ENCODE measurements around the gene POU2AF3. TPM values are rescaled to one million over a fixed set of nuclear protein-coding genes. Genes with fewer than 3 reads are reported as not detected.
A peak's percentile ranks its signal among the peaks of the same experiment; 100 is the strongest.

Gene POU2AF3
- total RNA-seq, 1 experiment from 2014 or later: 3.4 TPM

DNA sequence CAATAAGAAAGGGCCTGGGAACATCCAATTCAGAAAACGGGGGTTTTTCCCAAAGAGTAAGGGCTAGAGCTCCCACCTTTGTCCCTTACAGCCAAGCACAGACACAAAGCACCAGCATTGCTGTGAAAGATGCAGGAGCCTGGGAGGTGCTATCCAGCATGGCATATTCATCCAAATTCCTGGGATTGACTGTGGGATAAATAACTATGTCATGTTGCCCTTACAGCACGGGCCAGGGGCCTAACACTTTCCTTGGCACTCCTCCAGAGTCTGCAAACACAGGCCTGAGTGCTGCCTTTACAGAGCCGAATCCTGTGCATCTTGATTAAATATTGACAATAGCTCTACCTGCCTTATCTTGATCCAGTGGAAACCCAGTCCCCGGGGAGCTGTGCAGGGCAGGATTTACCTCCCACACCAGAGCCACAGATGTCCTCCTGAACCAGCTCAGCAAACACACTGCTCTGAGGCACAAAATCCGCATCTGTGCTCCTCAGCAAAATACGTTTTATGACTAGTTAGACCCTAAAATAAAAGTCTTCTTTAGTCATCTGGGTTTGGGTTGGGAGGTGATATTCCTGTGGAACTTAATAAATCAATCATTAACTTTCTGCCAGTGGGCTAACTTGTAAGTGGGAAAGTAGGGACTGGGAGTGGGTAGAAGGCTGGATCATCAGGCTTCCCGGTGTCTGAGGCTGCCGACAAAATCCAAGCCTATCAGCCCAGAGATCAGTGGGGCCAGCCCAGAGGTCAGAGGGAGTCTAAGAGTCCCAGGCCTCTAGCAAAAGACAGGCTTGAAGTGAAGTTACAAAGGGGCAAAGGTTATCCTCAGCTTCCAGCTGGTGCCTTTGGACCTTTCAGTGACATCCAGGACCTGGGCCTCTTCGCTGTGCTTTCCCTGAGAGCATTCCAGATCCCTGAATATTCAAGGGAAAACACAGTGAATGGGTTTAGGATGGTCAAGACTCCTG, 36.5 kb downstream of the POU2AF3 start:
- no peak overlapping the region for H3K4me3 Mint-ChIP-seq (ENCODE audit: low read depth, unreplicated experiment)
- peak; percentile 51 for DNase-seq

DNA sequence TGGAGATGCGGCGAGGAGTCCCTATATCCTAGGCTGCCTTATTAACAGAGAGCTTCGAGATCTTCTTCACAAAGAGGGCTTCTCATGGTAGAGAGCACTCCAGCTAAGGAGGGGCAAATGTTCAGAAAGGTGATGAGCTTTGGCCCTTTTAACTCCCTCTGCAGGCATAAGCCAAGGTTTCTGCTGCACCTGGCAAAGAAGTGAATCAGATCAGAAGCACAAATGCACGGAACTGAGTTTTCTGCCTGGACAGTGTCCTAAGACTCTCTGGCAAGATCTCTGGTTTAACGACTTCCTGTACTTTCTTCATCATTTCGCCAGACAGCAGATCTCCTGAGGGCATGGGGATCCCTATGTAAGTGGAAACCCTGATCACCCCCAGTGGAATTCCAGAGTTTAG, 37.2 kb downstream of the POU2AF3 start:
- BruUV-seq (replicated peaks): no TSS peak
- Mint-ChIP-seq H3K4me1 (ENCODE audit: low read depth, unreplicated experiment) (peaks cover 22% of the 10 kb centered on the region), H3K27ac (ENCODE audit: unreplicated experiment) (no peak overlapping the region), H3K36me3 (ENCODE audit: insufficient read depth, unreplicated experiment) (no peaks in the 10 kb centered on the region), H3K27me3 (ENCODE audit: unreplicated experiment) (no peaks in the 10 kb centered on the region), H3K9me3 (ENCODE audit: low read depth, unreplicated experiment) (peaks cover 4% of the 10 kb centered on the region), H3K4me3 (ENCODE audit: low read depth, unreplicated experiment) (no peak overlapping the region)
- intact Hi-C loops (cut with micrococcal nuclease; ENCODE audit: unreplicated experiment): no loop called here
- no peak for DNase-seq
- CTCF ChIA-PET: no interaction called here
- TF ChIP-seq, protein P1, sequence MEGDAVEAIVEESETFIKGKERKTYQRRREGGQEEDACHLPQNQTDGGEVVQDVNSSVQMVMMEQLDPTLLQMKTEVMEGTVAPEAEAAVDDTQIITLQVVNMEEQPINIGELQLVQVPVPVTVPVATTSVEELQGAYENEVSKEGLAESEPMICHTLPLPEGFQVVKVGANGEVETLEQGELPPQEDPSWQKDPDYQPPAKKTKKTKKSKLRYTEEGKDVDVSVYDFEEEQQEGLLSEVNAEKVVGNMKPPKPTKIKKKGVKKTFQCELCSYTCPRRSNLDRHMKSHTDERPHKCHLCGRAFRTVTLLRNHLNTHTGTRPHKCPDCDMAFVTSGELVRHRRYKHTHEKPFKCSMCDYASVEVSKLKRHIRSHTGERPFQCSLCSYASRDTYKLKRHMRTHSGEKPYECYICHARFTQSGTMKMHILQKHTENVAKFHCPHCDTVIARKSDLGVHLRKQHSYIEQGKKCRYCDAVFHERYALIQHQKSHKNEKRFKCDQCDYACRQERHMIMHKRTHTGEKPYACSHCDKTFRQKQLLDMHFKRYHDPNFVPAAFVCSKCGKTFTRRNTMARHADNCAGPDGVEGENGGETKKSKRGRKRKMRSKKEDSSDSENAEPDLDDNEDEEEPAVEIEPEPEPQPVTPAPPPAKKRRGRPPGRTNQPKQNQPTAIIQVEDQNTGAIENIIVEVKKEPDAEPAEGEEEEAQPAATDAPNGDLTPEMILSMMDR (IDR thresholded peaks at IDR 0.05; ENCODE audit: unreplicated experiment): no peak

More for the DNA sequence above, 36.5 kb downstream of the POU2AF3 start:
- intact Hi-C loops (cut with micrococcal nuclease; ENCODE audit: unreplicated experiment): no loop called here
- no peaks in the 10 kb centered on the region for H3K27me3 Mint-ChIP-seq (ENCODE audit: unreplicated experiment)
- CTCF ChIA-PET: no interaction called here
- BruUV-seq (replicated peaks): no TSS peak
- no peaks in the 10 kb centered on the region for H3K36me3 Mint-ChIP-seq (ENCODE audit: insufficient read depth, unreplicated experiment)
- peaks cover 22% of the 10 kb centered on the region for H3K4me1 Mint-ChIP-seq (ENCODE audit: low read depth, unreplicated experiment)
- TF ChIP-seq, protein P1 (IDR thresholded peaks at IDR 0.05; ENCODE audit: unreplicated experiment): no peak
- H3K9me3 Mint-ChIP-seq (ENCODE audit: low read depth, unreplicated experiment): peaks cover 4% of the 10 kb centered on the region
- H3K27ac Mint-ChIP-seq (ENCODE audit: unreplicated experiment): no peak overlapping the region

DNA sequence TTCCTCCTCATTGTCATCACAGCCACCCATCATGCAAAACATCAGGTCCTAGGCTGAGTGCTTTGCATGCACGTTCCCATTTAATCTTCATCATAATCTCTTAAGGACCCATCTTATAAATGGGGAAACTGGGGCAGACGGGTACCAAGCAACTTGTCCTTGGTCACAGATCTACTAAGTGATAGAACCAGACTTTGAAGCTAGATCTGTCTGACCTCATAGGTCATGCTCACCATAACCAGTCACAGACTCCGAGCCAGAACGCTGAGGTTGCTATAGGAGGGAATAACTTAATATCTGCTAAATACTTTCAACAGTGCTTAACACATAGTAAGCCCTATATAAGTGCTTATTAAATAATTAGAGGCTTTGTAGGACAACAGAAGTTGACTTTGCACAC, 37.7 kb downstream of the POU2AF3 start:
- intact Hi-C loops (cut with micrococcal nuclease; ENCODE audit: unreplicated experiment): no loop called here
- TF ChIP-seq, protein P1 (IDR thresholded peaks at IDR 0.05; ENCODE audit: unreplicated experiment): no peak
- H3K9me3 Mint-ChIP-seq (ENCODE audit: low read depth, unreplicated experiment): peaks cover 4% of the 10 kb centered on the region
- CTCF ChIA-PET: no interaction called here
- H3K27me3 Mint-ChIP-seq (ENCODE audit: unreplicated experiment): no peaks in the 10 kb centered on the region
- no peak overlapping the region for H3K27ac Mint-ChIP-seq (ENCODE audit: unreplicated experiment)
- no peaks in the 10 kb centered on the region for H3K36me3 Mint-ChIP-seq (ENCODE audit: insufficient read depth, unreplicated experiment)
- no peak for DNase-seq
- H3K4me1 Mint-ChIP-seq (ENCODE audit: low read depth, unreplicated experiment): peaks cover 22% of the 10 kb centered on the region
- no peak overlapping the region for H3K4me3 Mint-ChIP-seq (ENCODE audit: low read depth, unreplicated experiment)
- no TSS peak for BruUV-seq (replicated peaks)

DNA sequence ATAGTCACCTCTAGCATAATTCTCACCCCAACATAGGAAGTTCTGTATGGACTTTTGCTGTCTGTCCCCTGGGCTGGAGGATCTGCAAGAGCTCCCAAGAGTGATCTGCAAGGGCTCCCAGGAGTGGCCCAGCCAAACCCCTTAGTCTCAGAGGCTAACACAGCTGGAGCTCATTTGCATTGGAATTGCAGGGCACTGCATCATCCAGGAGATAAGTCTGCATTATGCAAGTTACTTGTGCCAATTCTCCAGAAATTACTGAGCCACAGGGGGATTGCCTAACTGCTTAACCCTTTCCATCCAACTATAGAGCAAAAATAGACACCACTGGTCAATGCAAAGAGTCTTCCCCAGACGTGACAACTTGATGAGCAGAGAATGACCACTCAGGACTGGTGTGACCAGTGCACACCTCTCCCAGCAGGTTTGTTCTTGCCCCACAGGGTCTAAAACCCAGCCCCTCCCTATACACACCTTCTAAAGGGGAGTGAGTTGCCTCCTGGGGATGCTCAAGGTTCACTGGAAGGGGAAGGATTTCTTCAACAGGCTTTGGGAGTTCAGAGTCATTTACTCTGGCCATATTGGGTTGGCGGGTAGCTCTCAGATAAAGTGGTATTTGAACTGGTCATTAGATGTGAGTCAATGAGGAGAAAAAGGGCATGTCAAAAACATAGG, 38.4 kb downstream of the POU2AF3 start:
- H3K27me3 Mint-ChIP-seq (ENCODE audit: unreplicated experiment): no peaks in the 10 kb centered on the region
- H3K4me1 Mint-ChIP-seq (ENCODE audit: low read depth, unreplicated experiment): peaks cover 22% of the 10 kb centered on the region
- H3K36me3 Mint-ChIP-seq (ENCODE audit: insufficient read depth, unreplicated experiment): no peaks in the 10 kb centered on the region
- DNase-seq: no peak
- H3K4me3 Mint-ChIP-seq (ENCODE audit: low read depth, unreplicated experiment): no peak overlapping the region
- CTCF ChIA-PET: no interaction called here
- TF ChIP-seq, protein P1 (IDR thresholded peaks at IDR 0.05; ENCODE audit: unreplicated experiment): no peak
- intact Hi-C loops (cut with micrococcal nuclease; ENCODE audit: unreplicated experiment): no loop called here
- H3K9me3 Mint-ChIP-seq (ENCODE audit: low read depth, unreplicated experiment): peaks cover 4% of the 10 kb centered on the region
- no peak overlapping the region for H3K27ac Mint-ChIP-seq (ENCODE audit: unreplicated experiment)
- no TSS peak for BruUV-seq (replicated peaks)
